ENCODE measurements around the gene KCNA5.

The KCNA5 gene

GRCh38 chr12:5044420-5045295, 979 bp downstream of the KCNA5 start:
- TF ChIP-seq EZH2 (IDR thresholded peaks at IDR 0.05; ENCODE audit: borderline replicate concordance, low read depth, low read length, severe bottlenecking) (no peak), CTCF (IDR thresholded peaks at IDR 0.05; ENCODE audit: borderline replicate concordance, extremely low read depth, low read length, poor library complexity, severe bottlenecking) (no peak)
- H3K79me2 ChIP-seq (ENCODE audit: insufficient read depth, low read length) = no peaks in the 10 kb centered on the region
- H3K4me3 ChIP-seq (ENCODE audit: low read depth in 1 of 2, low read length in 2 of 2) = no peak overlapping the region
- H3K4me2 ChIP-seq (ENCODE audit: insufficient read depth, low read length) = no peak overlapping the region
- no peak overlapping the region for H3K27ac ChIP-seq (ENCODE audit: low read length)
- H3K9ac ChIP-seq (ENCODE audit: low read depth, low read length) = no peak overlapping the region
- H4K20me1 ChIP-seq (ENCODE audit: insufficient read depth, low read length) = no peaks in the 10 kb centered on the region
- no peak overlapping the region for H2AFZ ChIP-seq (ENCODE audit: low read depth, low read length)
- DNase-seq (no peak), ATAC-seq (ENCODE audit: insufficient read depth, low read depth) (no peak)
- no peaks in the 10 kb centered on the region for H3K4me1 ChIP-seq (ENCODE audit: insufficient read depth, low read length)
- H3K27me3 ChIP-seq (ENCODE audit: insufficient read depth, low read length, poor library complexity) = peaks cover 19% of the 10 kb centered on the region
- no peaks in the 10 kb centered on the region for H3K9me3 ChIP-seq (ENCODE audit: insufficient read depth, low read length, severe bottlenecking)
- no peaks in the 10 kb centered on the region for H3K36me3 ChIP-seq (ENCODE audit: insufficient read depth, low read length)

- H3K27me3 ChIP-seq (ENCODE audit: insufficient read depth, low read length, poor library complexity) = peaks cover 26% of the 10 kb centered on the region
- no peaks in the 10 kb centered on the region for H4K20me1 ChIP-seq (ENCODE audit: insufficient read depth, low read length)
- no peaks in the 10 kb centered on the region for H3K9me3 ChIP-seq (ENCODE audit: insufficient read depth, low read length, severe bottlenecking)
- no peak overlapping the region for H3K9ac ChIP-seq (ENCODE audit: low read depth, low read length)
- TF ChIP-seq CTCF (IDR thresholded peaks at IDR 0.05; ENCODE audit: borderline replicate concordance, extremely low read depth, low read length, poor library complexity, severe bottlenecking) (no peak), EZH2 (IDR thresholded peaks at IDR 0.05; ENCODE audit: borderline replicate concordance, low read depth, low read length, severe bottlenecking) (no peak)
- ATAC-seq (ENCODE audit: insufficient read depth, low read depth) (no peak), DNase-seq (no peak)
- no peak overlapping the region for H3K27ac ChIP-seq (ENCODE audit: low read length)
- H3K4me3 ChIP-seq (ENCODE audit: low read depth in 1 of 2, low read length in 2 of 2) = no peak overlapping the region
- H3K79me2 ChIP-seq (ENCODE audit: insufficient read depth, low read length) = no peaks in the 10 kb centered on the region
- no peak overlapping the region for H2AFZ ChIP-seq (ENCODE audit: low read depth, low read length)
- H3K4me1 ChIP-seq (ENCODE audit: insufficient read depth, low read length) = no peaks in the 10 kb centered on the region
- H3K4me2 ChIP-seq (ENCODE audit: insufficient read depth, low read length) = no peak overlapping the region
- no peaks in the 10 kb centered on the region for H3K36me3 ChIP-seq (ENCODE audit: insufficient read depth, low read length)
These were observed 3.4 kb downstream of the KCNA5 start for GRCh38 chr12:5047094-5047493.

- no peaks in the 10 kb centered on the region for H3K79me2 ChIP-seq (ENCODE audit: insufficient read depth, low read length)
- no peaks in the 10 kb centered on the region for H3K9me3 ChIP-seq (ENCODE audit: insufficient read depth, low read length, severe bottlenecking)
- H3K4me2 ChIP-seq (ENCODE audit: insufficient read depth, low read length) = no peak overlapping the region
- no peak overlapping the region for H3K9ac ChIP-seq (ENCODE audit: low read depth, low read length)
- no peaks in the 10 kb centered on the region for H3K36me3 ChIP-seq (ENCODE audit: insufficient read depth, low read length)
- no peak for DNase-seq
- ATAC-seq (ENCODE audit: insufficient read depth, low read depth) = no peak
- no peaks in the 10 kb centered on the region for H4K20me1 ChIP-seq (ENCODE audit: insufficient read depth, low read length)
- no peaks in the 10 kb centered on the region for H3K4me1 ChIP-seq (ENCODE audit: insufficient read depth, low read length)
- no peak overlapping the region for H3K27ac ChIP-seq (ENCODE audit: low read length)
- no peak overlapping the region for H3K4me3 ChIP-seq (ENCODE audit: low read depth in 1 of 2, low read length in 2 of 2)
- TF ChIP-seq CTCF (IDR thresholded peaks at IDR 0.05; ENCODE audit: borderline replicate concordance, extremely low read depth, low read length, poor library complexity, severe bottlenecking) (no peak), EZH2 (IDR thresholded peaks at IDR 0.05; ENCODE audit: borderline replicate concordance, low read depth, low read length, severe bottlenecking) (no peak)
- H3K27me3 ChIP-seq (ENCODE audit: insufficient read depth, low read length, poor library complexity) = peaks cover 28% of the 10 kb centered on the region
- H2AFZ ChIP-seq (ENCODE audit: low read depth, low read length) = no peak overlapping the region
These were observed 4.0 kb downstream of the KCNA5 start for GRCh38 chr12:5047729-5048128.
